H9 (cell line): ENCODE data around the gene TMEM63C. TPM values are rescaled to one million over a fixed set of nuclear protein-coding genes. Genes with fewer than 3 reads are reported as not detected.
A peak's percentile ranks its signal among the peaks of the same experiment; 100 is the strongest.

ENCODE experiments used
- DNase-seq: peaks from one replicate; pipeline ENCODE4 v3.0.0-alpha.2; 2017
- H2AFZ ChIP-seq: one replicate; pipeline ENCODE4 v1.6.1; 2013; ENCODE audit warnings: mild to moderate bottlenecking, low read length, control low read depth, moderate library complexity
- H2AK5ac ChIP-seq: 2 replicates; pipeline ENCODE4 v1.6.1; 2013; ENCODE audit warnings: low read length, control low read depth, mixed read lengths; ENCODE audit not compliant: insufficient read length
- H2BK120ac ChIP-seq: one replicate; pipeline ENCODE4 v1.6.1; 2013; ENCODE audit warnings: low read depth, mild to moderate bottlenecking, low read length, control low read depth, inconsistent platforms; ENCODE audit not compliant: poor library complexity, severe bottlenecking
- H2BK12ac ChIP-seq: 2 replicates; pipeline ENCODE4 v1.6.1; 2013; ENCODE audit warnings: low read length, control low read depth, mixed read lengths, low read depth; ENCODE audit not compliant: insufficient read length
- H2BK15ac ChIP-seq: 2 replicates; pipeline ENCODE4 v1.6.1; 2013; ENCODE audit warnings: low read depth, low read length, control low read depth
- H2BK20ac ChIP-seq: one replicate; pipeline ENCODE4 v1.6.1; 2013; ENCODE audit warnings: low read depth, mild to moderate bottlenecking, low read length, control low read depth, inconsistent platforms; ENCODE audit not compliant: poor library complexity, severe bottlenecking
- H2BK5ac ChIP-seq: 2 replicates; pipeline ENCODE4 v1.6.1; 2013; ENCODE audit warnings: low read length, control low read depth, mixed read lengths; ENCODE audit not compliant: insufficient read length
- H3K14ac ChIP-seq: 2 replicates; pipeline ENCODE4 v1.6.1; 2013; ENCODE audit warnings: low read length, control low read depth; ENCODE audit not compliant: insufficient read depth
- H3K18ac ChIP-seq: 2 replicates; pipeline ENCODE4 v1.6.1; 2013; ENCODE audit warnings: low read depth, mild to moderate bottlenecking, mixed read lengths, low read length, control low read depth; ENCODE audit not compliant: insufficient read length
- H3K23ac ChIP-seq: 2 replicates; pipeline ENCODE4 v1.6.1; 2013; ENCODE audit warnings: low read length, control low read depth, mixed read lengths, low read depth; ENCODE audit not compliant: insufficient read length
- H3K23me2 ChIP-seq: 2 replicates; pipeline ENCODE4 v1.6.1; 2013; ENCODE audit warnings: low read depth, mild to moderate bottlenecking, mixed read lengths, low read length, control low read depth; ENCODE audit not compliant: insufficient read length, poor library complexity, severe bottlenecking
- H3K27ac ChIP-seq: 2 replicates; pipeline ENCODE4 v1.5.1; 2013; ENCODE audit warnings: low read length, control low read depth, mixed read lengths, low read depth; ENCODE audit not compliant: insufficient read length
- H3K27me3 ChIP-seq: 2 replicates; pipeline ENCODE4 v1.6.1; 2013; ENCODE audit warnings: low read length, control low read depth, inconsistent platforms; ENCODE audit not compliant: insufficient read depth
- H3K4ac ChIP-seq: 2 replicates; pipeline ENCODE4 v1.6.1; 2013; ENCODE audit warnings: low read depth, mild to moderate bottlenecking, control low read depth, inconsistent platforms, low read length, moderate library complexity
- H3K4me1 ChIP-seq: 2 replicates; pipeline ENCODE4 v1.6.1; 2013; ENCODE audit warnings: low read length, control low read depth, inconsistent platforms; ENCODE audit not compliant: insufficient read depth
- H3K4me2 ChIP-seq: 2 replicates; pipeline ENCODE4 v1.6.1; 2013; ENCODE audit warnings: low read length, control low read depth, mixed read lengths; ENCODE audit not compliant: insufficient read length, insufficient read depth
- H3K56ac ChIP-seq: 2 replicates; pipeline ENCODE4 v1.6.1; 2013; ENCODE audit warnings: low read depth, mild to moderate bottlenecking, mixed read lengths, low read length, control low read depth; ENCODE audit not compliant: insufficient read length
- H3K79me1 ChIP-seq: 2 replicates; pipeline ENCODE4 v1.6.1; 2013; ENCODE audit warnings: low read depth, mild to moderate bottlenecking, moderate library complexity, low read length, control low read depth, inconsistent platforms; ENCODE audit not compliant: insufficient read depth, poor library complexity, severe bottlenecking
- H3K79me2 ChIP-seq: 2 replicates; pipeline ENCODE4 v1.6.1; 2013; ENCODE audit warnings: low read length, control low read depth, inconsistent platforms; ENCODE audit not compliant: insufficient read depth
- H3K9ac ChIP-seq: 2 replicates; pipeline ENCODE4 v1.6.1; 2013; ENCODE audit warnings: low read length, control low read depth, mixed read lengths; ENCODE audit not compliant: insufficient read length; ENCODE audit errors: extremely low read depth
- H3K9me3 ChIP-seq: one replicate; pipeline ENCODE4 v1.6.1; 2013; ENCODE audit warnings: low read depth, low read length, inconsistent platforms; ENCODE audit not compliant: control insufficient read depth
- H3T11ph ChIP-seq: one replicate; pipeline ENCODE4 v1.6.1; 2013; ENCODE audit warnings: mild to moderate bottlenecking, low read length, control low read depth, inconsistent platforms
- H4K20me1 ChIP-seq: one replicate; pipeline ENCODE4 v1.6.1; 2013; ENCODE audit not compliant: control insufficient read depth, insufficient read length, insufficient read depth
- H4K5ac ChIP-seq: 2 replicates; pipeline ENCODE4 v1.6.1; 2013; ENCODE audit warnings: low read depth, mild to moderate bottlenecking, mixed read lengths, low read length, control low read depth; ENCODE audit not compliant: insufficient read length
- H4K8ac ChIP-seq: replicated peaks from 2 replicates; pipeline ENCODE4 v1.6.1; 2013; ENCODE audit warnings: low read length, control low read depth, mixed read lengths, low read depth; ENCODE audit not compliant: insufficient read length
- H4K91ac ChIP-seq: 2 replicates; pipeline ENCODE4 v1.6.1; 2013; ENCODE audit warnings: low read depth, mild to moderate bottlenecking, moderate library complexity, mixed read lengths, low read length, control low read depth; ENCODE audit not compliant: insufficient read length
- H3K27ac Mint-ChIP-seq, 3 experiments: 2 replicates in 2 of 3; 3 replicates in 1 of 3; pipeline ENCODE4 v1.8.0; 2020 to 2021; ENCODE audit warnings: mixed read lengths in 3 of 3, mild to moderate bottlenecking in 1 of 3, moderate library complexity in 1 of 3
- H3K27me3 Mint-ChIP-seq: 2 replicates; pipeline ENCODE4 v1.8.0; 2021; ENCODE audit warnings: low read depth, mild to moderate bottlenecking, moderate library complexity, mixed read lengths
- H3K36me3 Mint-ChIP-seq, 3 experiments: 2 replicates in 2 of 3; 3 replicates in 1 of 3; pipeline ENCODE4 v1.8.0; 2020 to 2021; ENCODE audit warnings: low read depth in 3 of 3, mixed read lengths in 3 of 3; ENCODE audit not compliant: insufficient read depth in 1 of 3
- H3K4me1 Mint-ChIP-seq, 2 experiments: 2 replicates each; pipeline ENCODE4 v1.8.0; 2020; ENCODE audit warnings: mixed read lengths in 2 of 2
- H3K4me3 Mint-ChIP-seq, 2 experiments: 2 replicates in 1 of 2; 3 replicates in 1 of 2; pipeline ENCODE4 v1.8.0; 2020 to 2021; ENCODE audit warnings: mild to moderate bottlenecking in 2 of 2, mixed read lengths in 2 of 2, moderate library complexity in 1 of 2
- H3K9me3 Mint-ChIP-seq, 2 experiments: 2 replicates in 1 of 2; 3 replicates in 1 of 2; pipeline ENCODE4 v1.8.0; 2020; ENCODE audit warnings: mild to moderate bottlenecking in 2 of 2, mixed read lengths in 2 of 2, moderate library complexity in 1 of 2
- CTCF ChIP-seq: fragments of 200-600 bp; sonication (generic); conservative IDR thresholded peaks from 3 replicates; pipeline ENCODE4 v1.8.0; 2021; ENCODE audit warnings: antibody characterized with exemption, mild to moderate bottlenecking
- WGBS: extraction: QIAGEN DNeasy Blood & Tissue Kit; methylation state at CpG from one replicate; pipeline ENCODE4 v1.1.7; 2013; ENCODE audit warnings: missing lambda C conversion rate, low lambda C conversion rate, mixed read lengths; ENCODE audit not compliant: insufficient read length; ENCODE audit errors: extremely low coverage; 5-methylcytosine and 5-hydroxymethylcytosine counted together
- total RNA-seq: library from RNA; stranded (reverse); gene quantifications from 2 replicates; pipeline ENCODE4 v1.2.1, GENCODE V29; 2021

Gene TMEM63C
- total RNA-seq, 1 experiment from 2014 or later: 2.2 TPM

GRCh38 chr14:77290705-77291104 is 109.1 kb downstream of the TMEM63C start:
- peak overlapping the region in 1 of 3 experiments; percentile 70; a peak in 1 of 7 replicates for H3K27ac Mint-ChIP-seq
- no peak overlapping the region for H4K8ac ChIP-seq
- H3K4me1 Mint-ChIP-seq: peaks cover 7 to 8% of the 10 kb centered on the region in 2 experiments
- no peak overlapping the region for H3K23ac ChIP-seq
- H3K27me3 Mint-ChIP-seq: no peaks in the 10 kb centered on the region
- H3K27me3 ChIP-seq: no peaks in the 10 kb centered on the region
- H2AFZ ChIP-seq: no peak overlapping the region
- no peak overlapping the region for H2AK5ac ChIP-seq
- H2BK15ac ChIP-seq: no peak overlapping the region
- H4K91ac ChIP-seq: no peak overlapping the region
- H2BK12ac ChIP-seq: no peak overlapping the region
- H3K23me2 ChIP-seq: no peaks in the 10 kb centered on the region
- H3K4ac ChIP-seq: no peak overlapping the region
- no peak overlapping the region for H4K5ac ChIP-seq
- no peaks in the 10 kb centered on the region for H3K79me2 ChIP-seq
- no CpG with 5 or more reads among the region's 4 CpGs for WGBS
- no peaks in the 10 kb centered on the region for H3K79me1 ChIP-seq
- H3K4me1 ChIP-seq: no peaks in the 10 kb centered on the region
- no peaks in the 10 kb centered on the region for H3K9me3 Mint-ChIP-seq
- H3T11ph ChIP-seq: no peak overlapping the region
- DNase-seq: no peak
- no peak overlapping the region for H2BK20ac ChIP-seq
- no peak overlapping the region for H2BK5ac ChIP-seq
- H3K14ac ChIP-seq: no peak overlapping the region
- H3K27ac ChIP-seq: no peak overlapping the region
- peak; percentile 59 for TF ChIP-seq CTCF
- H3K9ac ChIP-seq: no peak overlapping the region
- H3K9me3 ChIP-seq: no peaks in the 10 kb centered on the region
- H3K18ac ChIP-seq: no peak overlapping the region
- H3K4me3 Mint-ChIP-seq: no peak overlapping the region
- H3K36me3 Mint-ChIP-seq: peaks cover 2 to 19% (median 11%) of the 10 kb centered on the region in 3 experiments
- no peak overlapping the region for H2BK120ac ChIP-seq
- H3K56ac ChIP-seq: no peak overlapping the region
- H4K20me1 ChIP-seq: no peaks in the 10 kb centered on the region
- H3K4me2 ChIP-seq: no peak overlapping the region
